GM21381 (cell line): ENCODE data around the gene UMAD1.

Experiments used
- ATAC-seq: cut with Tn5 transposase; IDR thresholded peaks from one replicate; pipeline ENCODE4 v1.9.1; 2021; ENCODE audit warnings: mild to moderate bottlenecking, moderate library complexity; ENCODE audit not compliant: unreplicated experiment

Gene UMAD1

GRCh38 chr7:7688310-7688709, 47.8 kb downstream of the UMAD1 start:
- no peak for ATAC-seq

GRCh38 chr7:7688956-7689355, 48.4 kb downstream of the UMAD1 start:
- ATAC-seq: no peak

GRCh38 chr7:7693881-7694280, 53.3 kb downstream of the UMAD1 start:
- no peak for ATAC-seq

- ATAC-seq: no peak
These were observed 54.0 kb downstream of the UMAD1 start for GRCh38 chr7:7694542-7694941.

- ATAC-seq: no peak
These were observed 54.7 kb downstream of the UMAD1 start for GRCh38 chr7:7695111-7695817.

GRCh38 chr7:7696458-7697119, 56.0 kb downstream of the UMAD1 start:
- no peak for ATAC-seq

- ATAC-seq: no peak
These were observed 58.4 kb downstream of the UMAD1 start for GRCh38 chr7:7698930-7699329.

- no peak for ATAC-seq
These were observed 58.8 kb downstream of the UMAD1 start for GRCh38 chr7:7699380-7699779.

- no peak for ATAC-seq
These were observed 59.4 kb downstream of the UMAD1 start for GRCh38 chr7:7699970-7700369.

- ATAC-seq: no peak
These were observed 61.0 kb downstream of the UMAD1 start for GRCh38 chr7:7701527-7701926.

GRCh38 chr7:7702826-7703225, 62.3 kb downstream of the UMAD1 start:
- no peak for ATAC-seq

- no peak for ATAC-seq
These were observed 62.9 kb downstream of the UMAD1 start for GRCh38 chr7:7703427-7703826.

- no peak for ATAC-seq
These were observed 64.3 kb downstream of the UMAD1 start for GRCh38 chr7:7704867-7705266.

- ATAC-seq: no peak
These were observed 64.8 kb downstream of the UMAD1 start for GRCh38 chr7:7705318-7705717.

GRCh38 chr7:7706101-7706511, 65.6 kb downstream of the UMAD1 start:
- ATAC-seq: peak; percentile 73

- ATAC-seq: peak; percentile 30
These were observed 66.1 kb downstream of the UMAD1 start for GRCh38 chr7:7706556-7707172.

- ATAC-seq: no peak
These were observed 66.7 kb downstream of the UMAD1 start for GRCh38 chr7:7707246-7707645.

- no peak for ATAC-seq
These were observed 67.3 kb downstream of the UMAD1 start for GRCh38 chr7:7707806-7708205.

GRCh38 chr7:7709291-7709690, 68.7 kb downstream of the UMAD1 start:
- no peak for ATAC-seq

- no peak for ATAC-seq
These were observed 69.9 kb downstream of the UMAD1 start for GRCh38 chr7:7710469-7710868.

- ATAC-seq: no peak
These were observed 73.2 kb downstream of the UMAD1 start for GRCh38 chr7:7713730-7714129.

GRCh38 chr7:7718492-7718891, 77.9 kb downstream of the UMAD1 start, which contains the start of gene RPA3:
Gene RPA3, minus strand, starts transcription at chr7:7718607. Its CDS starts 78,189 bp downstream, at chr7:7640418.
- no peak for ATAC-seq
